NCI-H748 treated with DMSO at 0.1 percent for 48 hours (cell line): ENCODE data around the gene FGFR3.

ENCODE experiments used
- DNase-seq: peaks from one replicate; lab custom pipeline; 2025; lab: John Stamatoyannopoulos, UW

Gene FGFR3

DNA sequence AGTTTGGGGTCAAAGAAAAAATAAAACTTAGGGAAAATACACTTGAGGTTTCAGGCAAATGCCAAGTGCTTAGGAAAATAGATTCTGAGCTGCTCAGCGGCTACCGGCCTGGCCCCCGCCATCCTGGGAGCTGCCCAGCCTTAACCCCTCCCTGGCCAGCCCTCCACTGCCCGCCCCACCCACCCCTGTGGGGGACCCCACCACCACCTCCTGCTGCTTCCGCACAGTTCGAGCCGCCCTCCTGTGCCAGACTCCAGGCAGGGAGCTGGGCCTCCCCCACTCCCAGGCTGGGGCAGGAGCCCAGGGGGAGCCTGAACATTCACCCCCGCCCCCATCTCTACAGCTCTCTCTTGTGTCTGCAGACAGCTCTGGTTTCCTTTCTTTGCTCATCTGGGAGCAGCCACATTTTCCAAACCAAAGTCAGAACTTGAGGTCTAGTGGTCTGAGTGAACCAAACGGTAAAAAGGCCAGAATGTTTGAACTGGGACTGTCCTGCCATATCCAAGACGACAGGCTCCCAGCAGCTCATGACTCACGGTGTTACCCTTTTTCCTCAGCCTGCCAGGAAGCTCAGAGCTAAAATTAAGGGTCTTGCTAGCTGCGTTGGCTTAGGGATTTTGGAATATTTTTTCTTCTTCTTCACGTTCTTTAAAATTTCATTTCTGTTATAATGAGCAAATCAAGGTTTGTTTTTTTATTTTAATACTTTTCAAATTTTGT, 4.7 kb upstream of the FGFR3 start:
- no peak for DNase-seq

DNA sequence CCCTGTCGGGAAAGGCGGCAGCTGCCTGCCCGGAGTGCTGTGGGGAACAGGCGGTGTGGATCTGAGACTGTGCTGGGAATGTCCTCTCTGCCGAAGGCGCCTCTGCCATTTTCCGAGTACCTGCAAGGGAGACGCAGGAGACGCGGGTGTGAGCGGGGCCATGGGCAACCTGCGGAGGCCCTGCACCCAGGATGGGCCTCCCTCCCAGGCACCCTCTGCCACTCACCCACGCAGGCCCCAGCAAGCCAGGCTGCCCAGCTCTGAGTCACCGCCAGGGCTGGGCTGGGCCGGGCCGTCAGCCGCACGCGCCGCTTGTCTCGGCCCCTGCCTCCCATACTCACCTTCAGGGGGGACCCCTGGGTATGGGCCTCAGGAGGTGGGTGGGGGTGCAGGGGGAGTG, 3.5 kb upstream of the FGFR3 start:
- no peak for DNase-seq

DNA sequence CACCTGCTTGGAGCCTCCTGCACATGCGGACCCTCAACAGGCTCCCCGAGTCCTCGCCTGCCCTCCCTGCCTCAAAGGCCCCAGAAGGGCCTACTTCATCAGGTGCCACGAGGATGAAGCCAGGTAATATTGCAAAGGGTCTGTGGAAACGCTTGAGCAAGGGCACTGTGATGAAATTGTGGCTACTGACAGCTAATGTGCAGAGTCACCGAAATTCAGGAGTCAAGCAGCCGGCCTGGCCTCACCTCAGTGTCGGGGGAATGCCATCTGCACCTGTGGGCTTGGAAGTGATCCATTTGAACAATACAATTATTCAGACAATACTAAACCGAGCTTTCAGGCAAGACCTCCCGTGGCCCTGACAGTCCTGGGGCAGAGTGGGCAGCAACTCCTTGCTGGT, 3.1 kb upstream of the FGFR3 start:
- no peak for DNase-seq

DNA sequence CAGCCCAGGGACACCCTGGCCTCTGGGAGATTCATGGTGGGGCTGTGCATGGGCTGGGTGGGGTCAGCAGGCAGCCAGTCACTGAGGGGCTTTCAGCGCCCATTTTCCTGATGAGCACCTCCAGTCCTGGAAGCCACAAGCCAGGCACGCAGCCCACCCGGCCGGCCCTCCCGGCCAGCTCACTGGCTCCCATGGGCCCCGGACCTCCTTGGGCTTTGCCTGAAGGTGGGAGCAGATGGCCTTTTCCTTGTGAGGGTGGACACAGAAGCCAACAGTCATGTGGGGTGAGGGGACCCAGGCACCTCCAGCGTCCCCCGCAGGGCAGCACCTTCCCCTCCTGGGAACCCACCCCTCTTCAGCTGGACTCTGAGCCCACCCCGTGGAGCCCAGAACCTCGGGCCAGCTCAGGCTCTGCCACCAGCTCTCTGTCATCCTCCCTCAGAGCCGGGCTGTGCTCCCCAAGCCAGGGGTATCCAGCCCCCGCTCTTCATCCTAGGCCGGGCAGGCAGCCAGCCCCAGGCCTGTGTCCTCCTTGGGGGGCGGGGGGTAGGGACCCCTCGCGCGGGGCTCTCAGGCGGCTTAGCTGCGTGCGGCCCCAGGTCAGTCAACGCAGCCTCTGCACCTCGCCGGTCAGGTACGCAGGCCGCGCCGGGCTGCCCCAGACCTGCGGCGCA, 798 bp upstream of the FGFR3 start:
- no peak for DNase-seq

DNA sequence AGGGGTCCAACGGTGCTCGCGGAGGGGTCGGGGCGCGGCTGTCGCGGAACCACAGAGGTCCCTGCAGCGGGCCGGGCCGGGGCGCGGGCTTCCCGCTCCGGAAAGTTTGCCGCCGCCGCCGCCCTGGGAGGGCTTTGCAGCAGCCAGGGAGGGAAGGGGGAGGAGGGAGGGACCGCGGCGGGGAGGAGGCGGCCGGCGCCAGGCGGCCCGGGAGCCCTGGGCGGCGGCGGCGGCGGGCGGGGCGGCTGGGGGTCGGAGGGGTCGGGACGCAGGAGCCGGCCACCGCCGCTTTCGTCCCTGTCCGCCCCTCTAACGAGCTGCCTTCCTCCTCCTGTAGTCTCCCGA, 375 bp downstream of the FGFR3 start:
- no peak for DNase-seq

DNA sequence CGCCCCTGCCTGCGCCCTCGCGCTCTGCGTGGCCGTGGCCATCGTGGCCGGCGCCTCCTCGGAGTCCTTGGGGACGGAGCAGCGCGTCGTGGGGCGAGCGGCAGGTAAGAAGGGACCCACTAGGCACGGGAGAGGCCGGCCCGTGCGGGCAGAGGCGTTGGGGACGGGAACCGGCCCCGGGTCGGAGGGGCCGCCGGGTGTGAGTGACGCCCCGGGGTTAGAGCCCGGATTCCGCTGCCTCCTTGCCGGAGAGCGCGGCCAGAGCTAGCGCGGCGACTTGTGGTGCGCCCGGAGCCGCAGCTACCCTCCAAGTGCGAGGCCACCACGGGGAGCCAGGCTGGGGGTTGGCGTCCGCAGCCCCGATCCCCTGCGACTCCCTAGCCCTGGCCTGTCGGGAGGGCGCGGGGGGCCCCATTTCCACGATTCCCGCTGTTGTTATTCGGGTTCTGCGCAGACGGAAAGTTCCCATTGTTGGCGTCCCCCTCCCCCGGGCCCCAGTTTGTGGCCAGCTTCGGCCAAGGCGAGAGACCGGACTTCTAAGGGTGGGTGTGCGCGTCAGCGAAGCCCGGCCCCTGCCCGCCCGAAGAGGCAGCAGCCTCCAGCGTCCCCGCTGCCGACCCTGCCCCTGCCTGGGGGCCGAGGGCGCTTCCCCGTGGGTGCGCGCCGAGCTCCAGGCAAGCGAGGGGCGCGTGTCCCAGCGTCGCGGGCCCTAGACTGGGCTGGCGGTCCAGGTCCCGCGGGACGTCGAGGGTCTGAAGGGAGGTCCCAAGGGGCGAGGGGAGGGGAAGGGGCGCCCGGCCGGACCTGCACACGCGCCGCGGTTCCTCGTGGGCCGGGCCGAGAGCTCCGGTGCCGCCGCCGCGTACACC, 1.1 kb downstream of the FGFR3 start:
- DNase-seq = no peak

DNA sequence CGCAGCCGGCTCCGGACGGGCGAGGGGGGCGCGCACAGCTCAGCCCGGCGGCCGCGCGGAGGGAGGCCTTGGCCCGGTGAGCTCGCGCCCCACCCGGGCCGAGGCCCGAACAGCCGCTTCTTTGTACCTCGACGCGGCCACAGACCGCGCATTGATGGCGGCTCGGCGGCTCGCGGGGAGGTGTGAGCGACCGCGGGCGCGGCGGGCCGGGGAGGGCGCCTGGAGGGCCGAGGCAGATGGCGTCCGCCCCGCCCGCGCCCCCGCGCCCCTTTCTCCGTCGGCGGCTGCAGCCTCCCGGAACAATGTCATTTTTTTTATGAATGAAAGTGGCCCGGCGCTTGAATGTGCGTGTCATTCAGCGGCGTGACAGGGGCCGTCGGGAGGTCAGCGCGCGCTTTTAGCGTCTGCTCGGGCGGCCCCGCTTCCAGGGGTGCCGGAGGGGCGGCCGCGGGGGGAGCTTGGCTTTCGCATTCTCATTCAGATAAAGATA, 1.8 kb downstream of the FGFR3 start:
- no peak for DNase-seq

DNA sequence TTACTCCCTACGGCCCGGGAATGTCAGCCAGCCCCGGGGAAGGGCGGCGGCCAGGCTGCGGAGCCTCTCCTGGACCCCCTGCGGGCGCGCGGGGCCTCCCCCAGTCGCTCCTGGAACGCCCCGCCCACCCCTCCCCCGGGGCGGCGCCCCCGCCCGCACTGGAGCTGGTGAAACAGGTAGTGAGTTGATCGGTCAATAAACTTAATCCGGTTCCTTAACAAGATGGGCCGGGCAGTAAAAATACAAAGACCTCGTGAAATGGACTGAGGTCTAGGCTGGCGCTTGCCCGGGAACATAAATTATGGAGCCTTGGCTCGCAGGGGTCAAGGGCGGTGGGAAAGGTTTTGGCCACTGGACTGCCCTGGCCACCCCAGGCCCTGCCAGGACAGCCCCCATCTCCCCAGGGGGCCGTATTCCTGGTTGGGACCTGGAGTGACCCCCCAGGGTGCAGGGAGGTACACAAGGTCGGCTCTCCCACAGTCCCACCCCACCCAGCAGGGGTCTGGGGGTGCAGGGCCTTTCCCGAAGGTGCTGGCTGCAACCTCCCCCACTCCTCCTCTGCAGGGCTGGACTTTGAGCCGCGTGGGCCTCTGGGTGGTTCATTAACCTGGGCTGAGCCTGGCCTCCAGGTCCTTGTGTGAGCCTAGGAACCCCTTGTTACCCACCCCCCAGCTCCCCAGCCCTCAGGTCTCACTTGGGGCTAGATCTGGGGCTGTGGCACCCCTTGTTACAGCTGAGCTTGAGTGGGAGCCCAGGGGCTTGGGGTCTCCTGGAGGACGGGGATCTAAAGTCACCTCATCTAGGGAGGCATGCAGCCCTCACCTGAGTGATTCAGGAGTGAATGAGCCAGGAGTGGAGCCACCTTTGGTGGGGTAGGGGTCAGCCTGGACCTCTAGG, 2.5 kb downstream of the FGFR3 start:
- no peak for DNase-seq

DNA sequence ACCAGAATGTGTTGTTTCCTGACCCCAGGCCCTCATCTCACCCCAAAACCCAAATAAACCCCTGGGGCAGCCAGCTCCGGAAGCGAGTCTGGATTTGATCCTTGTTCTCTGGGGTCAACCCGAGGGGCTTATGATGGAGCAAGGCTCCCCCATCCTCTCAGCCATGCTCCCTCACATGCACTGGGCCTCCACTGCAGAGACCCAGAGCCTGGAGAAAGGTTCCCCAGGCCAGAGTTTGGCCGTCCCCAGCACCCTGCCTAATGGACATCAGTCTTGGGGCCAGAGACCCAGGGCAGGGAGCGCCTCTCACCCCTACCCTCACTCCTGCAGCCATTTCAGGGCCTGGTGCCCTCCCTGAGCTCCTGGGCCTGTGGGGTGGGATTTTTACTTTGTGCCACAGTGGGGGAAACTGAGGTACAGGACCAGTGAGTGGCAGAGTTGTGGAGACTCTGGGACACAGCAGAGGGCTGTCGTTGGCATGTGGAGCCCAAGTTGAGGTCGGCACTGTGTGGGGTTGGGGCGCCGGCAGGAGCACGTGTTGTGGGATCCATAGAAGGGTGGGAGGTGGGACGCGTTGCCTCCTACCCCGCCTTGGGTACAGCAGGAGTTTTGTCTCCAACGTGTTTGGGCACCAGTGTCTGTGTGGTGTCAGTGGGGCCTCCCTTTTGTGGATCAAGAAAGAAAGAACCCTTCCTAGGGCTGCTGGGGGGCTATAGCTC, 3.6 kb downstream of the FGFR3 start:
- DNase-seq = no peak

DNA sequence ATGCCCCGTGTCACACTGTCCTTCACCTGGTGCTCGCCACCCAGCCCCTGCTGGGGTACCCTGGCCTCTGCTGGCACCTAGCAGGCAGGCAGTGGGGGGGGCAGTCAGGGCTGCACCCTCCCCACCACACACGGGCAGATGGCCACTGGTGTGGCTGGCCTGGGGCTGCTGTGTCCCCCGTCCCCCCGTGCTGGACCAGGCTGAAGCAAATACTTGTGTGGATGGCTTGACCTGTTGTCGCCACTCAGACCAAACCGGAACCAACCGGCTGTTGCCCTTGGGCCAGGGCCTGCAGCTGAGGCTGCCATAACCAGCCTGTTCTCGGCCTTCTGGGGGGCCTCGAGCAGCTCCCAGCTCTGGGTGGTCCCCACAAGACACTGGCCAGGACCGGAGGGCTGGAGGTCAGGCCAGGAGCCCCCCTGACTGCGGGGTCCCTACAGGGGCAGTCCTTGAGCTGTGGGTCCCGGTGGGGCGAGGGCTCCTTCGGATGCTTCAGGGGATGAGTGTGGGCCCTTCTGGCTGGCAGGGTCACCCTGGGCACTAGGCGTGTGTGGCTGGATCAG, 4.3 kb downstream of the FGFR3 start:
- DNase-seq = no peak

DNA sequence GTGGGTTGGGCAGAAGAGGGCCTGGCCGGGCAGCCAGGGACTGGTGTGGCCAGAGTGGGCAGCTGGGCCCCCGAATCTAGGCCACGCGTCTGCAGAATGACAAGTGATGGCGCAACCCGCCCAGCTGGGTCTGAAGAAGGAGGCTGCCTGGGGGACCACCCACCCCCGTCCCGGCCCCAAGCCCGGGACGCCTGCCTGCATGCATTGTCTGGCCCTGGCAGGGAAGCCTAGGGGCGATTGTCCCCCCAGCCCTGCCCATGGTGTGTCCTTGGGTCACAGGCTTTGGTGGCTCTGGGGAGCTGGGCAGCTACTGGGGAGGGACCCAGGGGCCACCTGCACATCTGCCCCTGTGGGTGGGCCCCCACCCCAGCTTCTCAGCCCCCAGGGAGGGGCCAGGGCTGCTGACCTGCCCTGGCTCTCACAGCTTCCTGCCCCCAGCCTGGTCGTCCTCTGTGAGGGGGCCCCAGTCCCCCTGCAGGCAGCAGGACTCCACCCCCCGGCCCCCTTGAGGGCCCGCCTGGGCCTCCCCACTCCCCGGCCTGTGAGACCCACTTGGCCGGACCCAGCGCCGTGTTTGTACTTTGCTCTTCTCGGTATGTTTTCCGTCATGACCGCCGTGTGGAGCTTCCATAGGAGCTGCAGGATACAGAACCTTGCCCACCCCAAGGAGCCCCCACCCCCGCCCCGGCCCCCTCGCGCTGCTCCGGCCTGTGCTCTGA, 4.9 kb downstream of the FGFR3 start:
- DNase-seq = no peak

DNA sequence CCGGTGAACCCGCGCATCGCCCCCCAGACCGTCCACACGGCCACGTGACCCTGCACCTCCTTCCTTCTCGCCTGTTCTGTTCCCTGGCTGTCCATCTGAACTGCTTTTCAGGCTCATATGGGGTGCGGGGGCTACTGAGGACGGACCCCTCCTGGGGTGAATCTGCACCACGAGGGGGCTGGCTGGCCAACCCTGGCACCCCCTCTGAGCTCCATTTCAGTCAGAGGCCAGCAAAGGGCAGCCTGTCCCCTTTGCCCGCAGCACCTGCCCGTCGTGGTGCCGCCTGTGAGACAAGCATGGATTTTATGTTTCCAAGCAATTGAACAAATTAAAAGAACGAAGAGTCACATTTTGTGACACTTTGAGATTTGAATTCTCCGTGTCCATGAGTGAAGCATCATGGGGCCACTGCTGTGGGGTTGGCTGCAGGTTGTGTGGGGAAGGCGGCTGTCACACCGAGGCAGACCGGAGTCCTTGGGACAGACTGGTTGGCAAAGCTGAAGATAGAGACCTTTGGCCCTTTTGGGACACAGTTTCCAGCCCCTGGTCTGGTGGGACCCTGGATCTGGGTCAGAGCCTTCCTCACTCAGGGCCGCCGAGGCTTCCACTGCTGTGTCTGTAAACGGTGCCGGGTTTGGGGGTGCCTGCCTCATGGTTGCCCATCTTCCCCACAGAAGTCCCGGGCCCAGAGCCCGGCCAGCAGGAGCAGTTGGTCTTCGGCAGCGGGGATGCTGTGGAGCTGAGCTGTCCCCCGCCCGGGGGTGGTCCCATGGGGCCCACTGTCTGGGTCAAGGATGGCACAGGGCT, 5.7 kb downstream of the FGFR3 start:
- DNase-seq = no peak

DNA sequence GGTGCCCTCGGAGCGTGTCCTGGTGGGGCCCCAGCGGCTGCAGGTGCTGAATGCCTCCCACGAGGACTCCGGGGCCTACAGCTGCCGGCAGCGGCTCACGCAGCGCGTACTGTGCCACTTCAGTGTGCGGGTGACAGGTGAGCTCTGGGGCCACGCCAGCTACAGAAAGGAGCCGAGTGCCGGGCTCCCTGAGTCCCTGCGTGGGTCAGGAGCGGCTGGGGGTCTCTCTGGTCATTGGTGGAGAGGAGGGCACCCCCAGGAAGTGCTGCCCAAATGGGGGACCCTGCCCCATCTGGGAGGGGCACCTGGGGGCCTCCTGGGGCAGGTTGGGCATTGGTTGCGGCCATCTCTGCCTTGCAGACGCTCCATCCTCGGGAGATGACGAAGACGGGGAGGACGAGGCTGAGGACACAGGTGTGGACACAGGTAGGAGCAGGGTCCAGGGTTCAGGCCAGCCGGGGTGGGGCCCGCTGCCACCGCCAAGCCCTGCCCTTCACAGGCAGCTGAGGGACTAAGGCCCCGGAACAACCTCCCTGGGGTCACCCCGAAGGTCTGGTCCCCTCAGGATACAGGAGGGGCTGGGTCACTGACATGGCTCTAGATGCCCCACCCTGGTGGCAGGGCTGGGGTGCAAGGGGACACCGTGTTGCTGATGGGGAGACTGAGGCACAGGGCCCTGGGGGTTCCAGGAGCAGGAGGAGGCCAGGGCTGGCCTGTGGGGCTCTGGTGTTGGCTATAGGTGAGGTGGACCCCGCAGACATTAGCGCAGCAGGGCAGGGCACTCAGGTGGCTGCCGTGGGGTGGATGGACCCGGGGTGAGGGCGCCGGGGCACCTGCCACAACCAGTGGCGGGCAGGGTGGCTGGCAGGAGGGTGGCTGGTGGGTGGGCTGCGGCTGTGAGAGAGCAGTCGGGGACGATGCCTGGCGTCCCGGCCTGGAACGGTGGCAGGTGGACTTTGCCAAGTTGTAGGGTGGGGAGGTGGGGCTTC, 6.6 kb downstream of the FGFR3 start:
- no peak for DNase-seq

DNA sequence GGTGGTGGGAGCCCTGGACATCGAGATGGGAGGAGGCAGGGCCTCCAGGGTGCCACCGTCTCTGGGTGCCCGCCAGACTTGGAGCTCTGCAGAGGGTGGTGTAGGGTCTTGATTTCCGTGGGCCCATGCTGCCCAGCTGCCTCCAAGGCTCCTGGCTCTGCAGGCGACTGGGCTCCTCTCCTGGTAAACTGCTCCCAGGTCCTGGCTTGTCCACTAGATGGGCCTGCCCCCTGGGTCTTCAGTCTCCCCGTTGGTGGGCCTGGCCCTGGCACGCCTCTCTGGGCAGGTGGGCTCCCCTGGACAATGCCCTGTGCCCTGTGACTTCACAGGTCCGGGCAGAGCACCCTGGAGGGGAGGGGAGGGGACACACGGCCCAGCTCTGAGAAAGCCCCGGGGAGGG, 7.7 kb downstream of the FGFR3 start:
- DNase-seq = no peak

DNA sequence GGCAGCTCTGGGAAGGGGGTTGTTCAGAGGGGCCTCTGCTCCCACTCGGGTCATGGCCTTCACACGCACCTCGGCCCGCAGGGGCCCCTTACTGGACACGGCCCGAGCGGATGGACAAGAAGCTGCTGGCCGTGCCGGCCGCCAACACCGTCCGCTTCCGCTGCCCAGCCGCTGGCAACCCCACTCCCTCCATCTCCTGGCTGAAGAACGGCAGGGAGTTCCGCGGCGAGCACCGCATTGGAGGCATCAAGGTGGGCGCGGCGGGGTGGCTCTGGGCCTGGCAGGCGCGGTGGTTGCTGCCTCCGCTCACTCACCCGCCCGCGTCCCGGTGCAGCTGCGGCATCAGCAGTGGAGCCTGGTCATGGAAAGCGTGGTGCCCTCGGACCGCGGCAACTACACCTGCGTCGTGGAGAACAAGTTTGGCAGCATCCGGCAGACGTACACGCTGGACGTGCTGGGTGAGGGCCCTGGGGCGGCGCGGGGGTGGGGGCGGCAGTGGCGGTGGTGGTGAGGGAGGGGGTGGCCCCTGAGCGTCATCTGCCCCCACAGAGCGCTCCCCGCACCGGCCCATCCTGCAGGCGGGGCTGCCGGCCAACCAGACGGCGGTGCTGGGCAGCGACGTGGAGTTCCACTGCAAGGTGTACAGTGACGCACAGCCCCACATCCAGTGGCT, 8.3 kb downstream of the FGFR3 start:
- no peak for DNase-seq

DNA sequence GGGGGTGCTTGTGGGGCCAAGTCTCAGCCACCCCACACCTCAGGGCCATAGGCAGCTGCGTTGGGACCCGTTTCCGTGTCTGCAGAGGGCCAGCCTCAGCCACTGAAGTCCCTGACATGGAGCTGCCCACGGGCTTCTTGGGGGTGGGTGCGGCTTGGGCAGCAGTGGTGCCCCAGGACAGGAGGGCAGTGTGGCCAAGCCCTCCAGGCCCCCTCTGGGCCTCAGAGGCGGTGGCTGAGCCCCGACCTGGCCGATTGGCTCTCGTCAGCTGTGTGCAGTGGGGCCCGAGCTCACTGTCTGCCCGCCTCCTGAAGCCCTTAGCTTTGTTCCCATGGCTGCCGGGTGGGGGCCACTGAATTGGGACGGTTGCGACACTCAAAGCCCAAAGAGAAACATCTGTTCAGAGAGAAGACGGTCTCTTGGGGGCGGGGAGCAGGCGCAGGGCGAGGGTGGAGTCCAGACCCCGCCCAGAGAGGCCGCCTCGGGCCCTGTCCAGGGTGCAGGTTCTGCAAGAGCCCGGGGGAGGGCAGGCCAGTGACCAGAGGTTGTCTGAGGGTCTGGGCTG, 9.1 kb downstream of the FGFR3 start:
- no peak for DNase-seq
